SHP77 treated with DMSO at 0.1 percent for 48 hours (cell line): ENCODE data around the gene RAPGEF2.
"Not testable (repeated sequence)": the region's sequence is repeated elsewhere in the genome, so short reads cannot be mapped to it uniquely, and the experiment has no call there.

Source experiments
- DNase-seq: peaks from one replicate; lab custom pipeline; 2025; lab: John Stamatoyannopoulos, UW

Gene RAPGEF2

DNA sequence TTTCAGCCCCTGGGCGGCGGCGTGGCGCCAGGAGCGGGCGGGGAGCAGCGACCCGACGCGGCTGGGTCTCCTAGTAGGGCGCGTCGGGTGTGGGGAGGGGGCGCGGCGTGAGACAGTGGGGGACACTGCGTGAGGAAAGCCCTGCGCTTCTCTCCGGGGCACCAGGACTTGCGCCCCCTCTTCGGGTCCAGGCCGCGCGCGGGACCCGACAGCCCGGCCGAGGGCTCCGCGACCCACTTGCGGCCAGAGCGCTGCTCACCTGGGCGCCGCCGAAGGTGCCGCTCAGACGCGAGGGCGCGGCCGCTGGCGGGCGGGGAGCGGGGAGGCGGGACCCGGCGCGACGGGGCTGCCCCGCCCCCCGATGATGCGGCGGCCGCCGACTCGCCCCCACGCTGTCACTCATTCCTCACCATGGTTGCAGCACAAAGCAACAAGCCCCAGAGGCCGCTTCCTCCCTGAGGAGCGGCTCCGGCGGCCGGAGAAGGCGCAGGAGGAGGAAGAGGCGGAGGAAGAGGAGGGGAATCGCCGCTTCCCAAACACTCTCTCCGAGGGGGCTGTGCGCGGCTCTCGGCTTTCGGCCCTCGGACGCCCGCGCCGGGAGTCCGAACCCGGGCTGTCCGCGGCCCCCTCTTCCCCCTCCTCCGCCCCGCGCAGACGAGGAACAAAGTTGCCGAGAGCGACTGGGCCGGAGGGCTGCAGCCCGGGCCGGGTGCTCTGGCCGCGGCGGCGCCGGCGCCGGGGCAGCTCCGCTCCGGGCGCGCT lies at the start of gene RAPGEF2:
TSS of gene RAPGEF2 (plus strand) at position 458 of the 762 bp plus-strand sequence. CDS start 1,084 bp downstream, outside the sequence.
- peak; percentile 35 for DNase-seq

- no peak for DNase-seq
Observed at GRCh38 chr4:159055833-159056232, 47.0 kb upstream of the RAPGEF2 start.

- DNase-seq = no peak
Observed at GRCh38 chr4:159060161-159060560, 42.7 kb upstream of the RAPGEF2 start.

DNA sequence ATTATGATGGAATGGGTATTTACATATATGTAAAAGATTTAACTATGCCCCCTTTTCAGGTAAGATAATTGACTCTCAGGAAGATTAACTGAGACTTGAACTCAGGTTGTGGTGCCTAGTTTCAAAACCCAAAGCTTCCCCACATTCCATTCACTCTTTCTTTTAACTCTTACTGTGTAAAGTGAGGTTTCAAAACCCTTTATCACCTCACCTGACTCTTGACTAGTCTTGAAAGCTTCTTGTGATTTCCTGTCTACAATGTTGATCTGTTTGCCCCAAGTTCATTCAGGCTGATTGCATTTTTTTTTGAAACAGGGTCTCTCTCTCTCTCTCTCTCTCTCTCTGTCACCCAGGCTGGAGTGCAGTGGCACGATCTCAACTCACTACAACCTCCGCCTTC lies 40.5 kb upstream of the RAPGEF2 start:
- no peak for DNase-seq

- no peak for DNase-seq
Observed at GRCh38 chr4:159065513-159066240, 37.2 kb upstream of the RAPGEF2 start.

GRCh38 chr4:159068139-159068538 lies 34.7 kb upstream of the RAPGEF2 start:
- not testable (repeated sequence) for DNase-seq

GRCh38 chr4:159069922-159070321 lies 33.0 kb upstream of the RAPGEF2 start:
- no peak for DNase-seq

- DNase-seq = no peak
Observed at GRCh38 chr4:159070742-159071141, 32.1 kb upstream of the RAPGEF2 start.

- no peak for DNase-seq
Observed at GRCh38 chr4:159071178-159071968, 31.5 kb upstream of the RAPGEF2 start.

DNA sequence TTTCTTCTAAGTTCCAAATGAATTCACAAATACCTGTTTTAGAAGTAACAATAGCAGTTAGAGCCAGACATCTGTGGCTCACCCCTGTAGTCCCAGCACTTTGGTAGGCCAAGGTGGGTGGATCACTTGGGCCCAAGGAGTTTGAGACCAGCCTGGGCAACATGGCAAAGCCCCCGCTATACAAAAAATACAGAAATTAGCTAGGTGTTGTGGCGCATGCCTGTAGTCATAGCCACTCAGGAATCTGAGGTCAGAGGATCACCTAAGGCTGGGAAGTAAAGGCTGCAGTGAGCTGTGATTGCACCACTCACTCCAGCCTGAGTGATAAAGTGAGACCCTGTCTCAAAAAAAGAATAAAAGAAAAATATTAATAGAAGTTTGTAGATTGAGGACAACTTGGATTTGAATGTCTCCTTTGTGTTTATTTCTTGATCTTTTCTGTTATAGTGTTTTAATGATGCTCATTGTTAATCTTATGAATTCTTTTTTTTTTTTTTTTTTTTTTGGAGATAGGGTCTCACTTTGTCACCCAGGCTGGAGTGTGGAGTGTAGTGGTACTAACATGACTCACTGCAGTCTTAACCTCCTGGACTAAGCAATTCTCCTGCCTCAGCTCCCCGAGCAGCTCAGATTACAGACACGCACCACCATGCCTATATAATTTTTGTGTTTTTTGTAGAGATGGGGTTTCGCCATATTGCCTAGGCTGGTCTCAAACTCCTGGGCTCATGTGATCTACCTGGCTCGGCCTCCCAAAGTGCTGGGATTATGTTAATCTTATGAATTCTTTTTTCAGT lies 30.7 kb upstream of the RAPGEF2 start:
- no peak for DNase-seq

DNA sequence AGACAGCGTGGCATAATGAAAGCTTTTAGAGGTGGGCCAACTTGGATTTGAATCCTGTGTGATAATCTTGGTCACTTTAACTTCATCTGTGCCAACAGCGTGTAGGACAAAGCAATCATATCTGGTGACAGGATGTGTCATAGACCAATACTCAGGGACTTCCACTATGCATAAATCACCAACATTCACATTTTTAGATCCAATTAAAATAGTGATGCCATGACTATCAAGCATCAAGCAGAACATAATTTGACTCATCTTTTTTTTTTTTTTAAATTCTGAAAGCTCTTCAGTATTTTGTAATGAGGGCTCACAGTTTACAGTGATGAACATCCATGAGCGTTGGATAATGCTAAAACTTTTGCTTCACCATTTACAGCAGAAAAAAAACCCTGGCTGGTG lies 27.3 kb upstream of the RAPGEF2 start:
- no peak for DNase-seq

DNA sequence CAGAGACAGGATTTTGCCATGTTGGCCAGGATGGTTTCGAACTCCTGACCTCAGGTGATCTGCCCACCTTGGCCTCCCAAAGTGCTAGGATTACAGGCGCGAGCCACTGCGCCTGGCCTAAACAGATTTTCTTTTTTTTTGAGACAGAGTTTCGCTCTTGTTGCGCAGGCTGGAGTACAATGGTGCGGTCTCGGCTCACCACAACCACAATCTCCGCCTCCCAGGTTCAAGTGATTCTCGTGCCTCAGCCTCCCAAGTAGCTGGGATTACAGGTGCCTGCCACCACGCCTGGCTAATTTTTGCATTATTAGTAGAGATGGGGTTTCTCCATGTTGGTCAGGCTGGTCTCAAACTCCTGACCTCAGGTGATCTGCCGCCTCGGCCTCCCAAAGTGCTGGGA lies 25.9 kb upstream of the RAPGEF2 start:
- DNase-seq = not testable (repeated sequence)

GRCh38 chr4:159077702-159078495 lies 25.0 kb upstream of the RAPGEF2 start:
- DNase-seq = no peak

GRCh38 chr4:159079074-159079473 lies 23.8 kb upstream of the RAPGEF2 start:
- DNase-seq = no peak

DNA sequence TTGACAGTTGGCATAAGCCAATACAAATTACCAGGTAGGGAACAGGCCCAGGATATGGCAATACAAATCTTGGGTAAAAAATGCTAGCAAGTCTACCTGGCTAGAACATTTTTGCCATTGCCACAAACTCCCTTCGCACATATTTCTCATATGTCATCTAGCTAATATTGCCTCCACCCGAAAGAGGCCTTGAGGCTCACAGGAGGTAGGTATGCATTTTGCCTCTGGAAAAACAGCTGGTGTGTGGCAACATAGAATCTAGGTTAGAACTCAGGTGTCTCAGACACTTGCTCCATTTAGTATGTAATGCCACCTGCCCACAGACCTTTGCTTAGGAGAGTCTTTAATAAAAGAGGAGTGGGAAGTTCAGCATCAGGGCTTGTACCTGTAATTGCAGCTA lies 16.3 kb upstream of the RAPGEF2 start:
- DNase-seq = no peak

- DNase-seq = no peak
Observed at GRCh38 chr4:159090255-159090654, 12.6 kb upstream of the RAPGEF2 start.

DNA sequence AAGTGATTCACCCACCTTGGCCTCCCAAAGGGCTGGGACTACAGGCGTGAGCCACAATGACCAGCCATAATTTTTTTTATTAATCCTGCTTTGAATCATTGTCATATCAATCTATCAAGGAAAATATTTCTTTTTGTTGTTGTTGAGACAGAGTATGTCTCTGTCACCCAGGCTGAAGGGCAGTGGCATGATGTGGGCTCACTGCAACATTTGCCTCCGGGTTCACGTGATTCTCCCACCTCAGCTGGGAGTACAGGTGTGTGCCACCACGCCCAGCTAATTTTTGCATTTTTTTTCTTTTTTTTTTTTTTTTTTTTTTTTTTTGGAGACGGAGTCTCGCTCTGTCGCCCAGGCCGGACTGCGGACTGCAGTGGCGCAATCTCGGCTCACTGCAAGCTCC lies 8.7 kb upstream of the RAPGEF2 start:
- not testable (repeated sequence) for DNase-seq

DNA sequence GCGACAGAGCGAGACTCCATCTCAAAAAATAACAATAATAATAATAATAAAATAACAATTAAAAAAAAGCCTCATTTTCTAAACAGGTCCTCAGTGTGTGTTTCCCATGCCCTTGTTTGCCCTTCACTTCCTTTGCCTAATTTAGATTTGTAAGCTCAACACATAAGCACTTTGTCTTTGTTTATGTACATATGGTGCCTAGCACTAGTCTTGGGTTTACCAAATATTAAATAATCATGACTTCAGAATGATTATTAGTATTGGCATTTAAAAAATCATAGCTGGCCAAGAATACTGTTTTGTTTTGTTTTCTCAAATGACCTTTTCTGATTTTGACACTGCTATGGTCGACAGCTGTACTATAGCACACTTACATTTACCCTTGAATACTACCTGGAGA lies 6.4 kb upstream of the RAPGEF2 start:
- no peak for DNase-seq

- DNase-seq = no peak
Observed at GRCh38 chr4:159097144-159097543, 5.7 kb upstream of the RAPGEF2 start.

- DNase-seq = no peak
Observed at GRCh38 chr4:159097785-159098184, 5.1 kb upstream of the RAPGEF2 start.
